Effector memory CD4-positive, alpha-beta T cell (primary cell): ENCODE measurements around the gene SF3A1.

ENCODE experiments used
- DNase-seq, 3 donors: peaks; one replicate each; pipeline ENCODE4 v3.0.0-alpha.2; 2020
- H3K27ac ChIP-seq: 2 replicates; pipeline ENCODE4 v1.7.0; 2013; ENCODE audit warnings: mild to moderate bottlenecking, low read length, moderate library complexity; ENCODE audit not compliant: insufficient read depth, poor library complexity, severe bottlenecking
- H3K27me3 ChIP-seq: replicated peaks from 2 replicates; pipeline ENCODE4 v1.7.0; 2013; ENCODE audit warnings: mild to moderate bottlenecking, low read length; ENCODE audit not compliant: insufficient read depth, control insufficient read depth, poor library complexity, severe bottlenecking
- H3K36me3 ChIP-seq: 2 replicates; pipeline ENCODE4 v1.7.0; 2013; ENCODE audit warnings: mild to moderate bottlenecking, low read length, moderate library complexity; ENCODE audit not compliant: control insufficient read depth, insufficient read depth
- H3K4me1 ChIP-seq: 2 replicates; pipeline ENCODE4 v1.7.0; 2013; ENCODE audit warnings: low read length, mild to moderate bottlenecking; ENCODE audit not compliant: control insufficient read depth, insufficient read depth, poor library complexity, severe bottlenecking
- H3K4me3 ChIP-seq: 2 replicates; pipeline ENCODE4 v1.7.0; 2013; ENCODE audit warnings: low read length, low read depth, mild to moderate bottlenecking; ENCODE audit not compliant: insufficient read depth, poor library complexity, severe bottlenecking
- H3K9me3 ChIP-seq: 2 replicates; pipeline ENCODE4 v1.7.0; 2013; ENCODE audit warnings: mild to moderate bottlenecking, low read length, moderate library complexity; ENCODE audit not compliant: control insufficient read depth

Gene SF3A1

GRCh38 chr22:30336752-30337460, 19.8 kb downstream of the SF3A1 start:
- peaks cover 97% of the 10 kb centered on the region for H3K36me3 ChIP-seq
- no peaks in the 10 kb centered on the region for H3K9me3 ChIP-seq
- no peaks in the 10 kb centered on the region for H3K27me3 ChIP-seq
- no peak overlapping the region for H3K4me3 ChIP-seq
- no peak overlapping the region for H3K27ac ChIP-seq
- H3K4me1 ChIP-seq = no peaks in the 10 kb centered on the region
- DNase-seq = no peak

GRCh38 chr22:30335236-30335635, 21.5 kb downstream of the SF3A1 start:
- Histone ChIP-seq H3K27ac (no peak overlapping the region), H3K9me3 (no peaks in the 10 kb centered on the region), H3K4me1 (no peaks in the 10 kb centered on the region), H3K4me3 (no peak overlapping the region), H3K36me3 (peaks cover 80% of the 10 kb centered on the region), H3K27me3 (no peaks in the 10 kb centered on the region)
- DNase-seq = no peak

GRCh38 chr22:30334646-30335045, 22.0 kb downstream of the SF3A1 start:
- DNase-seq = no peak
- Histone ChIP-seq H3K4me1 (no peaks in the 10 kb centered on the region), H3K36me3 (peaks cover 74% of the 10 kb centered on the region), H3K9me3 (no peaks in the 10 kb centered on the region), H3K27ac (no peak overlapping the region), H3K27me3 (no peaks in the 10 kb centered on the region), H3K4me3 (no peak overlapping the region)

GRCh38 chr22:30333707-30334087, 23.0 kb downstream of the SF3A1 start:
- H3K9me3 ChIP-seq = no peaks in the 10 kb centered on the region
- DNase-seq = no peak
- H3K4me3 ChIP-seq = no peak overlapping the region
- no peaks in the 10 kb centered on the region for H3K4me1 ChIP-seq
- H3K27me3 ChIP-seq = no peaks in the 10 kb centered on the region
- H3K36me3 ChIP-seq = peaks cover 65% of the 10 kb centered on the region
- H3K27ac ChIP-seq = no peak overlapping the region

GRCh38 chr22:30332994-30333706, 23.5 kb downstream of the SF3A1 start:
- no peaks in the 10 kb centered on the region for H3K9me3 ChIP-seq
- H3K4me1 ChIP-seq = no peaks in the 10 kb centered on the region
- H3K4me3 ChIP-seq = no peak overlapping the region
- no peaks in the 10 kb centered on the region for H3K27me3 ChIP-seq
- H3K36me3 ChIP-seq = peaks cover 60% of the 10 kb centered on the region
- H3K27ac ChIP-seq = no peak overlapping the region
- no peak for DNase-seq

- H3K4me3 ChIP-seq = no peak overlapping the region
- no peaks in the 10 kb centered on the region for H3K27me3 ChIP-seq
- H3K27ac ChIP-seq = no peak overlapping the region
- peaks cover 54% of the 10 kb centered on the region for H3K36me3 ChIP-seq
- no peak for DNase-seq
- peaks cover 3% of the 10 kb centered on the region for H3K4me1 ChIP-seq
- no peaks in the 10 kb centered on the region for H3K9me3 ChIP-seq
Measured at GRCh38 chr22:30332551-30332950, 24.1 kb downstream of the SF3A1 start.

- H3K9me3 ChIP-seq = no peaks in the 10 kb centered on the region
- no peak overlapping the region for H3K4me3 ChIP-seq
- no peaks in the 10 kb centered on the region for H3K27me3 ChIP-seq
- H3K27ac ChIP-seq = no peak overlapping the region
- peaks cover 32% of the 10 kb centered on the region for H3K4me1 ChIP-seq
- no peak for DNase-seq
- H3K36me3 ChIP-seq = peaks cover 14% of the 10 kb centered on the region
Measured at GRCh38 chr22:30328466-30329049, 28.1 kb downstream of the SF3A1 start.

- DNase-seq = no peak
- no peaks in the 10 kb centered on the region for H3K9me3 ChIP-seq
- H3K27ac ChIP-seq = peak overlapping the region; percentile 83
- H3K36me3 ChIP-seq = peaks cover 8% of the 10 kb centered on the region
- H3K27me3 ChIP-seq = no peaks in the 10 kb centered on the region
- peaks cover 37% of the 10 kb centered on the region for H3K4me1 ChIP-seq
- H3K4me3 ChIP-seq = no peak overlapping the region
Measured at GRCh38 chr22:30327864-30328345, 28.8 kb downstream of the SF3A1 start.

- Histone ChIP-seq H3K4me3 (peak within 1 kb of the TSS; percentile 95), H3K9me3 (no peaks in the 10 kb centered on the region), H3K4me1 (peaks cover 44% of the 10 kb centered on the region), H3K27me3 (no peaks in the 10 kb centered on the region), H3K27ac (peak within 1 kb of the TSS; percentile 83), H3K36me3 (no peaks in the 10 kb centered on the region)
- DNase-seq = peak; percentile 91 to 93 (median 92)
Measured at GRCh38 chr22:30326706-30327362, 29.9 kb downstream of the SF3A1 start, which contains the start of gene TBC1D10A. TBC1D10A (minus strand) TSS chr22:30326941; CDS start chr22:30326881, 60 bp downstream.
